K562 (cell line): Measurements from ENCODE around the gene SELENOM.

Experiments used
- BHLHE40 ChIP-seq: IDR thresholded peaks from 2 replicates; pipeline ENCODE4 v1.6.1; 2011; ENCODE audit warnings: low read length, improper control_type of control experiment
- CBFB ChIP-seq: sonication (generic); formaldehyde crosslinking; IDR thresholded peaks from 2 replicates; pipeline ENCODE4 v1.4.0; 2020; ENCODE audit warnings: mild to moderate bottlenecking, missing genetic modification reagents
- CCAR2 ChIP-seq: fragments of 200-400 bp; formaldehyde crosslinking; IDR thresholded peaks from 2 replicates; pipeline ENCODE4 v1.6.1; 2017; ENCODE audit warnings: mild to moderate bottlenecking, low read depth, low read length
- TF ChIP-seq, protein P1 (sequence below): sonication (generic); formaldehyde crosslinking; IDR thresholded peaks from 2 replicates; pipeline ENCODE4 v1.8.1; 2023; ENCODE audit warnings: mild to moderate bottlenecking, missing genetic modification reagents

DNA sequence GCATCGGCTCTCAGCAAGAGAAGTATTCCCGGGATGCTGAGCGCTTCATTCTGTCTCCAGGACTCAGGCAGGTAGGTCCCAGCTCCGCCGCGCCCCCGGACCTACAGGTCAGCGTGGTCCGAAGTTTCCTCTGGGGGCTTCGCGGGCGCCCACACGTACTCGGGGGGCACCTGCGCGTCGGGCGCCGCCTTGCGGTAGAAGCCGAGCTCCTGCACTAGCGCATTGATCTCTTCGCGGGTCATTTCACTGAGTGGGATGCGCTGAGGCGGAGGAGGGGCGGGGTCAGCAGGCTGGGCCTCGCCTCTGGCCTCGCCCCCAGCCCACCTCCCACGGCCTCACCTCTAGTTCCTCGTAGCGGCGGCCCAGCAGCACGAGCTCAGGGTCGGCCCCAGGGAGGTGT, 2.5 kb downstream of the SELENOM start:
- no peak for TF ChIP-seq CCAR2
- TF ChIP-seq, protein P1, sequence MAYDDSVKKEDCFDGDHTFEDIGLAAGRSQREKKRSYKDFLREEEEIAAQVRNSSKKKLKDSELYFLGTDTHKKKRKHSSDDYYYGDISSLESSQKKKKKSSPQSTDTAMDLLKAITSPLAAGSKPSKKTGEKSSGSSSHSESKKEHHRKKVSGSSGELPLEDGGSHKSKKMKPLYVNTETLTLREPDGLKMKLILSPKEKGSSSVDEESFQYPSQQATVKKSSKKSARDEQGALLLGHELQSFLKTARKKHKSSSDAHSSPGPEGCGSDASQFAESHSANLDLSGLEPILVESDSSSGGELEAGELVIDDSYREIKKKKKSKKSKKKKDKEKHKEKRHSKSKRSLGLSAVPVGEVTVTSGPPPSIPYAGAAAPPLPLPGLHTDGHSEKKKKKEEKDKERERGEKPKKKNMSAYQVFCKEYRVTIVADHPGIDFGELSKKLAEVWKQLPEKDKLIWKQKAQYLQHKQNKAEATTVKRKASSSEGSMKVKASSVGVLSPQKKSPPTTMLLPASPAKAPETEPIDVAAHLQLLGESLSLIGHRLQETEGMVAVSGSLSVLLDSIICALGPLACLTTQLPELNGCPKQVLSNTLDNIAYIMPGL, result no peak
- TF ChIP-seq BHLHE40, result no peak
- TF ChIP-seq CBFB, result no peak
